Activated CD4-positive, alpha-beta T cell treated with anti-CD3 and anti-CD28 coated beads, Interleukin-2, Interleukin-6, amounts not matched to agents 100 ng/mL and 50 ng/mL, durations not matched to agents 16 hours and 8 hours (primary cell): ENCODE measurements around the gene ZBTB11.
A peak's percentile ranks its signal among the peaks of the same experiment; 100 is the strongest.
"Not testable (repeated sequence)": the region's sequence is repeated elsewhere in the genome, so short reads cannot be mapped to it uniquely, and the experiment has no call there.

ENCODE experiments used
- DNase-seq: peaks from one replicate; pipeline ENCODE4 v3.0.0-alpha.2; 2020

The ZBTB11 gene

DNA sequence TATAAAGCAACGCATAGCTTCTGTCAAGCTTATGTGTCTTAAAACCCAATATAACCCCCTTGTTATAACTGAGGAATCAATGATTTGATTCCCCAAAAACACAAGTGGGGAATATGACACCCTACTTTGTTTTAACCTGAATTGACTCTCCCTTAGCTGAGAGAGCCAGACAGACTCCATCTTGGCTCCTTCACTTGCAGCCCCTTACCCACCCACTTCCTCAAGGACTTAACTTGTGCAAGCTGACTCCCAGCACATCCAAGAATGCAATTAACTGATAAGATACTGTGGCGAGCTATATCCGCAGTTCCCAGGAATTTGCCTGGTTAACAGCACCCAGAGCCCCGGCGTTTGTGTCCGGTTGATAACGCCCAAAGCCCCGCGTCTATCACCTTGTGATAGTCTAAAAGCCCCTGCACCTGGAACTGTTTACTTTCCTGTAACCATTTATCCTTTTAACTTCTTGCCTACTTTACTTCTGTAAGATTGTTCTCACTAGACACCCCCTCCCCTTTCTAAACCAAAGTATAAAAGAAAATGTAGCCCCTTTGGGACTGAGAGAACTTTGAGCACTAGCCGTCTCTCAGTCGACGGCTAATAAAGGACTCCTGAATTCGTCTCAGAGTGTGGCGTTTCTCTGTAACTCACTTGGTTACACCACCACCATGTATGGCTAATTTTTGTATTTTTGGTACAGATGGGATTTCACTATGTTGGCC, 35.4 kb downstream of the ZBTB11 start:
- not testable (repeated sequence) for DNase-seq

- no peak for DNase-seq
Measured at GRCh38 chr3:101640256-101640655, 36.7 kb downstream of the ZBTB11 start.

GRCh38 chr3:101639280-101639963, 37.5 kb downstream of the ZBTB11 start:
- no peak for DNase-seq

DNA sequence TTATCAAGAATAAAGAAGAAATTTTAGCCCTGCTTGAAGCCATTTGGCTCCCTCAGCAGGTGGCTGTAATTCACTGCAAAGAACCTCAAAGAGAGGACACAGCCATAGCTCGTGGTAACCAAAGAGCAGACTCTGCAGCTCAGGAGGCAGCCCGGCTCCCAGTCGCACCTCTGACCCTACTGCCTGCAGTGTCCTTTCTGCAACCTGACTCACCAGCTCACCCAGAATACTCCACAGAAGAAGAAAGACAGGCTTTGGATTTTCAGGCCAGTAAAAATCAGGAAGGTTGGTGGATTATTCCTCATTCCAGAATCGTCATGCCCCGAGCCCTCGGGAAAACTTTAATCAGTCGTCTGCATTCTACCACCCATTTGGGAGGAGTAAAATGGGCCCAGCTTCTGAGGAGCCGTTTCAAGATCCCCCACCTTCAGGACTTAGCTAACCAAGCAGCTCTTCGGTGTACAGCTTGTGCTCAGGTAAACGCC, 38.6 kb downstream of the ZBTB11 start:
- no peak for DNase-seq

- DNase-seq, result no peak
Measured at GRCh38 chr3:101637451-101637850, 39.5 kb downstream of the ZBTB11 start.

DNA sequence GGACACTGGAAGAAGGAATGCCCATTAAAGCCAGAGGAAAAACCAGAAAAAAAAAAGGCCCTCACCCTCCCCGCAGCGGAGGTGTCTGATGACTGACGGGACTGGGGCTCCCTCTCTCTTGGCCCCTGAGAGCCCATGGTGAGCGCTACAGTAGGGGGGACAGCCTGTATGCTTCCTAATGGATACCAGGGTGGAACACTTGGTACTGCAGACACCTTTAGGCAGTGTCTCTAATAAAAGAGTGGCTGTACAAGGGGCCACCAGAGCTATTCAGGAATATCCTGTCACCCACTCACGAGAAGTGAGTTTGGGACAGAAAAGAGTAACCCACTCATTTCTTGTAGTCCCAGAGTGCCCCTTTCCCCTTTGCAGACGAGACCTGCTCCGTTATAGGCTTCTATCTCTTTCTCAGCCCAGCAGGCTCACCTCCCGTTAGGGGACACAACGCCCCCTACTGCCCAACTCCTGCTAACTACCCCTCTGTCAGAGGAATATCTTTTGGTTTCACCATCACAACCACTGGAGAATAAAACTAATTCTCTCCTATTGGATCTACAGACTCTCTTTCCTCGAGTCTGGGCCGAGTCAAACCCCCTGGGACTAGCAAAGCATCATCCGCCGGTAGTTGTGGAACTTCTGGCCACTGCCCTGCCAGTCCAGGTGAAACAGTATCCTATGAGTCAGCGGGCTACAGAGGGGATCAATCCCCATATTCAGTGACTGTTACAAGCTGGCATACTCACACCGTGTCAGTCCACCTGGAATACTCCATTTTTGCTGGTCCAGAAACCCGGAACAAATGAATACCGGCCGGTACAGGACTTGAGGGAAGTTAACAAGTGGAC, 40.8 kb downstream of the ZBTB11 start:
- peak; percentile 78 for DNase-seq

DNA sequence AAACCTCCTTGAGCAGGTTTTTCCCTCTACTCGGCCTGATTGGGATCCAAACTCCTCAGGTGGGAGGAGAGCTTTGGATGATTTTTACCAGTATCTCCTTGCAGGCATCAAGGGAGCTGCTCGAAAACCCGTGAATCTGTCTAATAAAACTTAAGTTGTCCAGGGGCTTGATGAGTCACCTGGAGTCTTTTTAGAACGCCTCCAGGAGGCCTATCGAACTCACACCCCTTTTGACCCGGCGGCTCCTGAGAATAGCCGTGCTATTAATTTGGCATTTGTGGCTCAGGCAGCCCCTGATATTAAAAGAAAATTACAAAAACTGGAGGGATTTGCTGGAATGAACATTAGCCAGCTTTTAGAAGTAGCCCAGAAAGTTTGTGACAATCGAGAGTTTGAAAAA, 41.6 kb downstream of the ZBTB11 start:
- no peak for DNase-seq

DNA sequence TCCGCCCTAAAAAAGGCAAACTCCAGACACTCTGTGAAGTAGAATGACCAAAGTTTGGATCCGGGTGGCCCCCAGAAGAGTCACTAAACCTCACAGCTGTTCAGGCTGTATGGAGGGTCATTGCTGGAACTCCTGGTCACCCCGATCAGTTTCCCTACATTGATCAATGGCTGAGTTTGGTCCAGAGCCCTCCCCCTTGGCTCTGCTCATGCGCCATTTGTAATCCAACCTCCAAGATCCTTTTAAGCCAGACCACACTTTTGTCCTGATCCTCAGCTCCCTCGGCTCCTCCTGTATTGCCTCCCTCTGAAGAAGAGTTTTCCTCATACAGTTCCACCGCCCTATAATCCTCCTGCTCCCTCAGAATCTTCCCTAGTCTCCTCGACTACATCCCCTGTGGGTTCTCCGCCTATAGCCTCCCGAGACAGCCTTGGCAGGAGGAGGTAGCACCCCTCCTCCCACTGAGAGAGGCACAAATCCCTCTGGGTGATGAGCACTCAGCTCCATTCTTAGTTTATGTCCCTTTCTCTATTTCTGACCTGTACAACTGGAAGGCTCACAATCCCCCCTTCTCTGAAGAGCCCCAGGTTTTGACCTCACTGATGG, 42.2 kb downstream of the ZBTB11 start:
- DNase-seq, result no peak

DNA sequence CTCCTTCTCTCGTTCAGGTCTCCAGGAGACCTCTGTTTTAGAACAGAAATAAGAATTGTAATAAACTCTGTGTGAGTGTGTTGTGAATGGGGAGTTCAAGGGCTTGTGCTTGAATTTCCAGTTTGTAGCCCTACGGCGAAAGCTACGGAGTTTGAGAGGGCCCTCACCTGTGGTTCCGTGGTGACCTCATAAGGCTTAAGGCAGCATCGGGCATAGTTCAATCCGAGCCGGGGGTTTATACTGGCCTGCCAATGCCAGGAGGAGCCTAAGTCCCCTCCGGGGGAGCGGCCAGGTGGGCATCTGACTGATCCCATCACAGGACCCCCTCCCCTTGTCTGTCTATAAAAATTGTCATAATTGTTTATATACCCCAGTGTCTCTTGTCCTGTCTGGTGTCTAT, 43.7 kb downstream of the ZBTB11 start:
- no peak for DNase-seq

GRCh38 chr3:101632586-101632985, 44.3 kb downstream of the ZBTB11 start:
- no peak for DNase-seq

GRCh38 chr3:101631959-101632358, 45.0 kb downstream of the ZBTB11 start:
- DNase-seq, result not testable (repeated sequence)

GRCh38 chr3:101631098-101631796, 45.7 kb downstream of the ZBTB11 start:
- DNase-seq, result no peak

DNA sequence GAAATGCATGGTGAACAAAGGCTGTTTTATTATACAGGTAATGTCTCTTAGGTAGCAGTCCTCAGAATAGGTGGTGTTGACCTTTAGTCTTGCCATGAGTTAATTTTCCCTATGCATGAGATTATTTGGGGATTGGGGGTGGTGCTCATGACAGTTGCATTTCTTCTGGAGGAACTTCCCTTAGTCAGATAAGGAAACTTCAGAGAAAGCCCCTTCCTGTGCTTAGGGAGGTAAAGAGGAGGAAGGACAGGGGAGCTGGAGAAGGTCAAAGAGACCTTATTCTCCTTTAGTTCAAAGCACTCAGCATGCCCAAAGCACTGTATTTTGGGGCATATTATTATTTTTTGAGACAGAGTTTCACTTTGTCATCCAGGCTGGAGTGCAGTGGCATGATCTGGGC, 47.7 kb downstream of the ZBTB11 start:
- DNase-seq, result no peak

DNA sequence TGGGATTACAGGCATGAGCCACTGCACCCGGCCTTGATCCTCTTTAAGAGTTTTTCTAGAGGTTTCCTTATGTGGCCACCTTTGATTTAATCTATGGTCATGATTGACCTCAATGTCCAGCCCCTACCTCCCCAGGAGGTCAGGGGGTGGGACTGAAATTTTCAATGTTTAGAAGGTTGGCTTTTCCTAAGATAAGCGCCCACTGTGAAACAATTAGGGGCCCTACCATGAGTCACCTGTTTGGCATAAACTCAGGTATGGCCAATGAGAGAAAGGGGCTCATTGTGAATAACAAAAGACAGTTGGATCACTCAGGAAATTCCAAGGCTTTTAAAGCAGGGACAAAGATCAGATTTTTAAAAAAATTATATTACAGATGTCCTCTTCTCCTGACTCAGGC, 51.1 kb downstream of the ZBTB11 start:
- no peak for DNase-seq

DNA sequence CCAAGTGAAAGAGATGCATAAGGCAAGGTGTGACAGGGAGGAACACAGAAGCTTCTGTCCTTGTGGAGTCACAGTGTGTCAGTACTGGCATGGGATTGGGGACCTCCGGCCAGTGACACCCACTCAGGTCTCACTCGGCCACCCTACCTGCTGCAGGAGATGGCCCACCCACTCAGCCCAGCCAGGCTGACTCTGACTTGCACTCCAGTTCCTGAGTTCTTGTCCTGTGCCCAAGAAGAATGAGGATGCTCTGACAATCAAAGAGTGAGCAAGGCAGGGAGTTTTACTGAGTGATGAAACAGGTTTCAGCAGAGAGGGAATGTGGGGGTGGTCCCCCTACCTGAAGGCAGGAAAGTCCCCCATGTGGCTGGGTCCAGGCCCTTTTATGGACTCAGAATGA, 52.1 kb downstream of the ZBTB11 start:
- no peak for DNase-seq

- DNase-seq, result no peak
Measured at GRCh38 chr3:101623656-101624055, 53.3 kb downstream of the ZBTB11 start.

DNA sequence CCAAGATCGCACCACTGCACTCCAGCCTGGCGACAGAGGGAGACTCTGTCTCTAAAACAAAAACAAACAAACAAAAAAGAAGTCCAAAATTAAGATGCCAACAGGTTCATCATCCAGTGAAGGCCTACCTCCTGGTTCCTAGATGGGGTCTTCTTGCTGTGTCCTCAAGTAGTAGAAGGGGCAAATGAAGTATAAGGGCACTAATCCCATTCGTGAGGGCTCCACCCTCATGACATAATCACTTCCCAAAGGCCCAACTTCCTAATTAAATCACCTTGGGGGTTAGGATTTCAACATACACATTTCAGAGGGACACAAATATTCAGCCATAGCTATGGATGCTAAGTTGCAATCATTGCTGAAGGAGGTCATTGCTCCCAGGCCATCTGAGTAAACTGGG, 57.2 kb downstream of the ZBTB11 start:
- no peak for DNase-seq

DNA sequence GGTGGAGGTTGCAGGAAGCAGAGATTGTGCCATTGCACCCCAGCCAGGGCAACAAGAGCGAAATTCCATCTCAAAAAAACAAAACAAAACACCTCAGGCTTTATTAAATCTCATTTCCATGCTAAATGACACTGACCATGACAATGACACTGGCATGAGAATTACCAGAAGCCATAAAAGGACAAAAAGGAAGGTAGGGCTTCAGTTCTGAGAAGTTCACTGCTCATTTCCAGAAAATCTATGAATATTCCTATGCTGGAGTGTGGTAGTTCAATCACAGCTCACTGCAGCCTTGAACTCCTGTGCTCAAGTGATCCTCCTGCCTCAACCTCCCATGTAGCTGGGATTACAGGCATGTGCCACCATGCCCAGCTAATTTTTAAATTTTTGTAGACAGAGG, 58.2 kb downstream of the ZBTB11 start:
- no peak for DNase-seq

DNA sequence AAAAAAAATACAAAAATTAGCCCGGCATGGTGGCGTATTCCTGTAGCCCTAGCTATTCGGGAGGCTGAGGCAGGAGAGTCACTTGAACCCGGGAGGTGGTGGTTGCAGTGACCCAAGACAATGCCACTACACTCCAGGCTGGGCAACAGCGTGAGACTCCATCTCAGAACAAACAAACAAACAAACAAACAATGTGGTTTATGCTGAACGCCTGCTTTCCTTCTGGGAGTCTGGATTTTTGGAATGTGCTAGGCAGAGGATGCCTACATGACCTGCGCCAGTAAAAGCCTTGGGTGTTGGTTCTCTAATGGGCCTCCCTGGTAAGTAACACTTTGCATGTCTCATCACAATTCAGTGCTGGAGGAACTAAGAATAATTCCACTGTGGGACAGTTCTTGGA, 59.5 kb downstream of the ZBTB11 start:
- DNase-seq, result no peak

- DNase-seq, result no peak
Measured at GRCh38 chr3:101615525-101615924, 61.4 kb downstream of the ZBTB11 start.

- not testable (repeated sequence) for DNase-seq
Measured at GRCh38 chr3:101613014-101613413, 63.9 kb downstream of the ZBTB11 start.

- DNase-seq, result no peak
Measured at GRCh38 chr3:101611023-101611422, 65.9 kb downstream of the ZBTB11 start.

- not testable (repeated sequence) for DNase-seq
Measured at GRCh38 chr3:101605398-101605797, 71.5 kb downstream of the ZBTB11 start.
